IPS-NIHi7 (cell line): ENCODE results near the gene PRDX3.
"Not testable (repeated sequence)": the region's sequence is repeated elsewhere in the genome, so short reads cannot be mapped to it uniquely, and the experiment has no call there.

ENCODE experiments used
- DNase-seq: peaks from one replicate; pipeline ENCODE4 v3.0.0; 2012; ENCODE audit warnings: mixed read lengths; ENCODE audit errors: extremely low spot score

PRDX3 gene

GRCh38 chr10:119165171-119166117 lies 13.2 kb downstream of the PRDX3 start, which contains the start of gene SFXN4:
Gene SFXN4 (minus strand): TSS chr10:119165714. CDS start chr10:119165647, 67 bp downstream.
- DNase-seq: peak; percentile 66

GRCh38 chr10:119162452-119163092 lies 16.0 kb downstream of the PRDX3 start:
- no peak for DNase-seq

GRCh38 chr10:119161680-119162451 lies 16.7 kb downstream of the PRDX3 start:
- no peak for DNase-seq

GRCh38 chr10:119159332-119159731 lies 19.3 kb downstream of the PRDX3 start:
- no peak for DNase-seq

- no peak for DNase-seq
Observed at GRCh38 chr10:119153661-119154060, 25.0 kb downstream of the PRDX3 start.

GRCh38 chr10:119153041-119153440 lies 25.6 kb downstream of the PRDX3 start:
- DNase-seq: no peak

GRCh38 chr10:119151601-119152000 lies 27.0 kb downstream of the PRDX3 start:
- DNase-seq: not testable (repeated sequence)

GRCh38 chr10:119149729-119150128 lies 28.9 kb downstream of the PRDX3 start:
- peak; percentile 51 for DNase-seq

- no peak for DNase-seq
Observed at GRCh38 chr10:119149157-119149556, 29.5 kb downstream of the PRDX3 start.

GRCh38 chr10:119143657-119144056 lies 35.0 kb downstream of the PRDX3 start:
- DNase-seq: no peak

- DNase-seq: no peak
Observed at GRCh38 chr10:119140603-119141245, 37.9 kb downstream of the PRDX3 start.

- DNase-seq: peak; percentile 70
Observed at GRCh38 chr10:119139464-119140067, 39.0 kb downstream of the PRDX3 start.

- no peak for DNase-seq
Observed at GRCh38 chr10:119138346-119139306, 40.0 kb downstream of the PRDX3 start.

- DNase-seq: not testable (repeated sequence)
Observed at GRCh38 chr10:119137878-119138277, 40.7 kb downstream of the PRDX3 start.

GRCh38 chr10:119136084-119136483 lies 42.5 kb downstream of the PRDX3 start:
- no peak for DNase-seq

- peak; percentile 1 for DNase-seq
Observed at GRCh38 chr10:119135513-119135881, 43.1 kb downstream of the PRDX3 start.

- no peak for DNase-seq
Observed at GRCh38 chr10:119133949-119134348, 44.7 kb downstream of the PRDX3 start.

- peak; percentile 1 for DNase-seq
Observed at GRCh38 chr10:119132521-119133345, 45.9 kb downstream of the PRDX3 start.
